CD4-positive, alpha-beta T cell treated with Interleukin-17A for 4 hours (primary cell): ENCODE data around the gene CALCB.

Source experiments
- DNase-seq: peaks from one replicate; pipeline ENCODE4 v3.0.0-alpha.2; 2020; ENCODE audit warnings: mixed read lengths

The CALCB gene

DNA sequence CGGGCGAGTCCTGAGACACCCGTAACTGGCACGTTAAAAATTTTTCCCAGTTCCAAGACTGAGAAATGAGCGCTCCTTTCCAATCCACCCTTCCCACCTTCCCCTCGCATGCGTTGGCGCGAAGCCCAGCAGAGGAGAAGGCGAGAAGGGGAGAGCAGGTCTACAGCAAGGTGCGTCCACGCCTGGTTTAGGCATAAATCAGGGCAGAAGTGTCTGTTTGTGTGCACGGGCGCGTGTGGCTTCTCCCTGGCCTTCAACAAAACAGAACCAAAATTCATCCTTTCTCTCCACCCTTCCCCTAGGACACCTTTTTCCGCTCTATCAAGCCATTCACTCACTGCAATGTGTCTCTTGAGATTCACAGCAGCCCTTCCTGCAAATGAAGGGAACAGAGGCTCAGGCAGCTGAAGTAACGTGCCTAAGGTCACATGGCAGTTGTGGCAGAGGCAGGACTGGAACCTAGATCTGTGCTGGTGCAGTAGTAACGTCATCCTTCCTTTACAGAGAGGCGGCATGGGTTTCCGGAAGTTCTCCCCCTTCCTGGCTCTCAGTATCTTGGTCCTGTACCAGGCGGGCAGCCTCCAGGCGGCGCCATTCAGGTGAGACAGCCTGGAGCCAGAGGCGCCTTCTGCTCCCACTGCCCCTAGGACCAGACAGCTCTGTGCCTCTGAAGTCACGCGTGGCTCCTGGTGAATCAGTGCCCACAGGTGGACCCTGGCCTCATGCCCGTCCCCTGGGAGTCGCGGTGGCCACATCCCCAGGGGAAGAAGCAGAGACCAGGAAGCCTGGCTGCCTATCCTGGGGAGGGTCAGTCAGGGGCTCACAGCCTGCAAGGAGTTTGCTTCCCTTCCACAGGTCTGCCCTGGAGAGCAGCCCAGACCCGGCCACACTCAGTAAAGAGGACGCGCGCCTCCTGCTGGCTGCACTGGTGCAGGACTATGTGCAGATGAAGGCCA lies 1.1 kb downstream of the CALCB start:
- DNase-seq = peak; percentile 87

DNA sequence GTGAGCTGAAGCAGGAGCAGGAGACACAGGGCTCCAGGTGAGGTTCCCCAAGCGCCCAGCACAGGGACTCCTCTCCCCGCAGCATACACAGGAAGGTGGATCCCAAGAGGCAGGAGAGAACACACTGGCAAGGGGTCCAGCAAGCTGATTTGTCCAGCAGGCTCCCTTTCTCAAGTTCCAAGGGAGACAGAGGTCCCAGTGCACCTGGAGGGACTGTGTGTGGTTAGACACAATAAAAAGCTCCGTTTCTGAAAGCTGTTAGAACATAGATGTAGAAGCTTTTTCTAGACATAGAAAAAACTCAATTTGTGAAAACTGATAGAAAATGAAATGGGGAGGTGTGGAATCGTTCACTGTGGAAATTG lies 1.8 kb downstream of the CALCB start:
- DNase-seq = no peak

- no peak for DNase-seq
Measured at GRCh38 chr11:15091175-15091574, 17.8 kb downstream of the CALCB start.

DNA sequence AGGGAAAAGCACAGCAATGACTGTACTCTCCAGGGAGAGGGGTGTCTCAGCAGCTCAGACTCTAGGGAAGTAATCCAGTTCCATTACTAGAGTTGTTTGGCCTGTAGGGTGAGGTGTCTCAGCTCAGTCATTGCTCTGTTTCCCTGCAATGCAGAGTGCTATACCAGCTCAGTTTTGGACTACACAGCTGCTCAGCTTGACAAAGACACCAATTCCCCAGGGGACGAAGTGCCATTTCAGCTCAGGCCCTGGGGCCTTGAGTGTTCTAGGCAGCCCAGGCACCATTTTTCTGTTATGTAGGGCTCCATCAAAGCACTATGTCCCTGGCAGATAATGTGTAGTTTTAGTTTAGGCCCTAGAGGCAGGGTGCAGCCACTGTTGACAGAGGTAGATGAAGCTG lies 18.2 kb downstream of the CALCB start:
- DNase-seq = no peak

DNA sequence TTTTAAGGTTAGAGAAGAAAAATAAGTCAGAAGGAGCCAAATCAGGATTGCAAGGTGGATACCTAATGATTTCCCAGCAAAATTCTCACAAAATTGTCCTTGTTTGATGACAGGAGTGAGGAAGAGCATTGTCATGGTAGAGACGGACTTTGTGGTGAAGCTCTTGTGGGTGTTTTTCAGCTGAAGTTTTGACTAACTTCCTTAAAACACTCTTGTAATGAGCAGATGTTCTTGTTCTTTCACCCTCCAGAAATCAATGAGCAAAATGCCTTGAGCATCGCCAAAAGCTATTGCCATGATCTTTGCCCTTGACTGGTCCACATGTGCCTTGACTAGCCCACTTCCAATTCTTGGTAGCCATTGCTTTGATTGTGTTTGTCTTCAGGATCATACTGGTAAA lies 20.0 kb downstream of the CALCB start:
- DNase-seq = no peak

- DNase-seq = no peak
Measured at GRCh38 chr11:15095736-15096228, 22.4 kb downstream of the CALCB start.

DNA sequence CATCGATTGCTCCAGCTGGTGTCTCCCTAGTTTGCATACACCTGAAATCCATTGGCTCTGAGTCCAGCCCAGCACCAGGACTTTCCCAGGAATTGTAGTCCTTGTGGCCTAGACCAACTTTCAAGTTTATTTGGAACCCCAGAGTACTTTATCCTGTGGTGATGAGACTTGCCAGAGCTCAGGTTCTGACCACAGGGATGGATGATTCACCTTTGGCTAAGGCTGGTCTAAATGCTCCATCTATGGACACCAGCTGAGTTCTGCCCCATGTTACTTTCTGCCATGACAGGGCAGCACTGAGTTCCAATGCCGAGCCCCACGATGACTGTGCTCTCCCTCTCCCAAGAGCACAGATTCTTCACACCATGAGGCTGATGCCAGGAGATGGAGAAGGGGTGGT lies 24.0 kb downstream of the CALCB start:
- DNase-seq = no peak

DNA sequence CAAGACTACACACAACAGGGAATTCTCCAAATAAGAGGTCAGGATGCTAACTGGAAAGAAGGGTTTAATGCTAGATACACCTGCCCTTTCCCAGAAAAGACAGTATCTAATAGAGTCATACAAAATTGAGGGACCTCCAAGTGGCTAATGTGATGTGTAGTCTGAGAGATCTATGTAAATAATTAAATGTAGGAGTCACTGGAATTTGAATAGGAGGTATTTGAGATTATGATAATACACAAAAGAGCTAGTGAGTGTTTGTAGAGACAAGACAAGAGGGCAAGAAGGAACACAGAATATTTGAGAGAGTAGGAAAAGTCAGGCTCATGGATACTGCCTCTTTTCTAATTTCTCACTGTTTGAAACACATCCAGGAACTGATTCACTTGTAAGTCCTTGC lies 25.9 kb downstream of the CALCB start:
- no peak for DNase-seq

- peak; percentile 50 for DNase-seq
Measured at GRCh38 chr11:15101072-15101709, 27.8 kb downstream of the CALCB start.

GRCh38 chr11:15104166-15104565 lies 30.8 kb downstream of the CALCB start:
- DNase-seq = no peak

DNA sequence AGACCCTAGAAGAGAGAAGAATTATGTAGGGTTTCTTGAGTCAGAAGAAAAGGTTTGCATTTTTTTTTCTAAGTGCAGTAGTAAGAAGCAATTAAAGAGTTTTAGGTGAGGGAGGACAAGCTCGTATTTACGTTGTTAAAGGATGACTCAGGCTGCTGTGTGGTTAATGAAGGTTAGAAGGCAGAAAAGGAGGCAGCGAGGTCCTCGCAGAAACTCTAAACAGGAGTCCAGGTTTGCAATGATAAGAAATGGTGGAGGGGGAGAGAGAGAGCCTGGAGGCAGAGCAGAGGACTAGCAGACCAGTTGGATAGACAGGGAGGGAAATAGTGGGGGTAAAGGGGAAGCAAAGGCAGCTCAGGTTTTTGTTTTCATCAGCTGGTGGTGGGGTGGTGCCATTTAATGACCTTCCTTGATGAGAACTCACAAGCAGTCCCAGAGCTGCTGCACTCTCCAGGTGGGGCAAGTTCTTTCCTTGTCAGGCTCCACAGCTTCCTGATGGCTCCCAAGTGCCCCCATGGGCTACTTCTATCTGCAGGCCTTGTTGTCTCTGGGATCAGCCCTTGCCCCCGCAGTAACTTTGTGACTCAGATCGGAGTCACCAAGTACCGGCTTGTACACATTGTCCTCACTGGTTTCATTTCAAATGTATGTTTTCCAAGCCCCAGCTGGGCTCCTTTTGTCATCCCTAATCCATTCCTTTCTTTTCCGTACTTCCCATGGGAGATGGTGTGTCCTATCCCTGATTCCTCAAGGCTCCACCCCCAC lies 33.0 kb downstream of the CALCB start:
- DNase-seq = no peak

- DNase-seq = no peak
Measured at GRCh38 chr11:15107730-15108515, 34.5 kb downstream of the CALCB start.

- no peak for DNase-seq
Measured at GRCh38 chr11:15108592-15109130, 35.3 kb downstream of the CALCB start.

- DNase-seq = no peak
Measured at GRCh38 chr11:15109602-15110001, 36.2 kb downstream of the CALCB start.

DNA sequence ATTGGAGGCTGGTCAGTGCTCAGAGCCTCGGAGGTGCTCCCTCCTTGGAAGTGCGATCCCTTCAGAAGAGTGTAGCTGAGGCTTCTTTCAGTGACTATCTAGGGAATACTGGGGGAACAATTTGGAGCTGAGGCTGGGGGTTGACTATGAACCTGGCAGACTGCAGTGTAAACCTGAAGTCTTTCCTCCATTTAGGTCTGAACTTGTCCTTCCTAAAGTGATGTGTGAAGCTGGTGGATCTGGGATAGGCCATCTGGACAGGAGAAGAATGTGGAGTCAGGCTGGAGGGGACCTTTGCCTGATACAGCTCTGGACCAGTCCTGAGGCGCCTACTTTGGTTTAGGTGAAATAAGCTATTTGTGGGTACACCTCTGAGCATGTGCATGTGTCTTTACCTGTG lies 37.8 kb downstream of the CALCB start:
- no peak for DNase-seq

- no peak for DNase-seq
Measured at GRCh38 chr11:15112131-15112541, 38.7 kb downstream of the CALCB start.

DNA sequence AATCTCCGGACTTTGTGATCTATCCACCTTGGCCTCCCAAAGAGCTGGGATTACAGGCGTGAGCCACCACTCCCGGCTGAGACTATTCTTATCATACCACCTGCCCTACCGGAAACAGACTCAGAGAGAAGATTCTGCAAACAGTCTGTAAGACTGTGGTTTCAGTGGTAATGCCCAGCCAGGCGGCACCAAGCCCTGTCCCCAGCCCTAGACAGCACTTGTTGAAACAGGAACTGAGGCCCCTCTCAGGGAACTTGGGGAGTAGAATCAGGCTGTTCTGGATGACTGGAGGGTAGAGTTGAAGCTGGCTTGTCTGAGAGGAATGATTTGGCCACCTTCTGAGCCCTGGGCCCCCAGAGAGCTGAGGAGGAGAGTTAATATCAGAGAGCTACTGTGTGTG lies 40.0 kb downstream of the CALCB start:
- DNase-seq = no peak

DNA sequence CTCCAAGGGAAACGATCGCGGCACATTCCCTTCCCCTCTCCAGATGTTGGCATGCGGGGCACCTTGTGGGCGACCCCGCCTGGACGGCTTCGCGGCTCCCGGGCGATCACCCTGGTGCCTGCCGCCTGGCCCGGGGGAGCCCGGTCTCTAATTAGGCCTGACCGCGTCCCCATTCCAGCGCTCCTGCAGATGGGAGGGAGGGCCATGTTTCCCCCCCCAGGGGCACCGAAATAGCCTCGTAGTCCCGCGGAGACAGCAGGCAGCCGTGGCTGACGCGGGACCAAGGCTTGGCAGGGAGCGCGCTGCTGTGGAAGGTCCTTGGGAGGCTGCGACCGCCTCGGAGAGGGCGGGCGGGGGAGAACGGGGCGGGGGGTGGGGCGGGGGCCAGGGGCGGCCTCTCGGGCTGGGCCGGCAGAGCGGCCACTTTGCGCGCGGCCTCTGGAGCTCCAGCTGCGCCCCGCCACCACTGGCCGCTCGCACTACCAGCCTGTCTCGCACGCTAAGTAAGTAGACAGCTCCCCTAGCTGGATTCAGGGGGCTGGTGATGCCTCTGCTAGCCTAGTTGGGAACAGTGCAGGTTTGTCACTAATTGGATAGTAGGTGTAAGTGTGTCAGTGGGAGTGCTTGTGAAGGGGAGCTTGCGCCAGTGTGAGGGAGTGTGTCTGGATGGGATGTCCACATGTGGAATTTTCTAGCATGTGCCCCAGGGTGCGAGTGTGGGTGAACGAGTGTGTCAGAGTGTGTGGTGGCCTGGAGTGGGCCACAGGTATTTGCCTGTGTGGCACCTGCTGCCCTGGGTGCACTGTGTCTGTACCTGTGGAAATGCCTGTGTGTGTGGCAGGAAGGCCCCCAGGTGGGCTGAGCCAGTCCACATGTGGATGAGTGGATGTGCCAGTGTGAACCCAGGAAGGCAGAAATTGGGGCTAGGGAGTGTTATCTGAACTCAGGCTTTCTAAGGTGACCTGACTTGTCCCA lies 41.4 kb downstream of the CALCB start, which contains the start of gene INSC:
INSC (plus strand) TSS at position 423 of the 975 bp plus-strand sequence. CDS start 34,252 bp downstream, outside the sequence.
- DNase-seq = no peak

GRCh38 chr11:15115686-15116085 lies 42.3 kb downstream of the CALCB start:
- DNase-seq = no peak

- no peak for DNase-seq
Measured at GRCh38 chr11:15117751-15118150, 44.4 kb downstream of the CALCB start.

DNA sequence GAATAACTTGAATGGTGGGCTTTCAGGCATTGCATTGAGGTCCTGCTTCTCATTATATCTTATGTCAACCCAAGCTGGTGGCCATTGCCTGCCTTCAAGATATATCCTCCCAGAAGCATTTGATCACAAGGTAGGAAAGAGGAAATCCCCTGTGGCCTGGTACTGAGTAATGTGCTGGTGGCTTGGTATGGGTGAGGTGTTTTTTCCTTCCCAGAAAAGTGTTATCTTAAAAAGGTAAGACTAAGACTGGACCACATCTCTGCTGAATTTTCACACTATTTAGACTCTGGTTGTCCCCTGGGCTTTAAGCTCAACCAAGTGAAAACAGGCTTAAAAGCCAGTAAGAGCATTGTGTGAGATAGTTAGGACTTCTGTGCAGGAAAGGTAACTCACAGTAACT lies 45.0 kb downstream of the CALCB start:
- DNase-seq = no peak
